Activated naive CD4-positive, alpha-beta T cell treated with anti-CD3 and anti-CD28 coated beads for 36 hours (primary cell): ENCODE measurements around the gene NEIL3. TPM values are rescaled to one million over a fixed set of nuclear protein-coding genes. Genes with fewer than 3 reads are reported as not detected.

Experiments used
- CTCF ChIA-PET: fragments of 350-600 bp; sonication (Branson Sonifier 250); formaldehyde crosslinking; loops from one replicate; lab custom pipeline; 2021; ENCODE audit warnings: antibody characterized with exemption; lab: Charles Lee
- DNase-seq: peaks from one replicate; pipeline ENCODE4 v3.0.0-alpha.2; 2020
- H3K27ac Mint-ChIP-seq: one replicate; pipeline ENCODE4 v1.8.0; 2021; ENCODE audit warnings: mild to moderate bottlenecking, mixed read lengths
- H3K27me3 Mint-ChIP-seq: one replicate; pipeline ENCODE4 v1.8.0; 2021; ENCODE audit warnings: low read depth, mixed read lengths
- H3K36me3 Mint-ChIP-seq: one replicate; pipeline ENCODE4 v1.8.0; 2021; ENCODE audit warnings: low read depth, mixed read lengths
- H3K4me1 Mint-ChIP-seq: one replicate; pipeline ENCODE4 v1.8.0; 2021; ENCODE audit warnings: low read depth, mixed read lengths
- H3K4me3 Mint-ChIP-seq: one replicate; pipeline ENCODE4 v1.8.0; 2021; ENCODE audit warnings: mild to moderate bottlenecking, moderate library complexity, mixed read lengths
- H3K9me3 Mint-ChIP-seq: one replicate; pipeline ENCODE4 v1.8.0; 2021; ENCODE audit warnings: mixed read lengths
- intact Hi-C: fragments of 100-400 bp; cut with micrococcal nuclease; formaldehyde crosslinking; loops from one replicate; pipeline ENCODE4 v1.15.1; 2023
- total RNA-seq, 2 experiments: library from RNA; stranded (reverse); gene quantifications; one replicate each; pipeline ENCODE4 v1.2.3, GENCODE V29; 2021

Gene NEIL3
- total RNA-seq, 2 experiments from 2014 or later, result 21.9 to 22.7 TPM

DNA sequence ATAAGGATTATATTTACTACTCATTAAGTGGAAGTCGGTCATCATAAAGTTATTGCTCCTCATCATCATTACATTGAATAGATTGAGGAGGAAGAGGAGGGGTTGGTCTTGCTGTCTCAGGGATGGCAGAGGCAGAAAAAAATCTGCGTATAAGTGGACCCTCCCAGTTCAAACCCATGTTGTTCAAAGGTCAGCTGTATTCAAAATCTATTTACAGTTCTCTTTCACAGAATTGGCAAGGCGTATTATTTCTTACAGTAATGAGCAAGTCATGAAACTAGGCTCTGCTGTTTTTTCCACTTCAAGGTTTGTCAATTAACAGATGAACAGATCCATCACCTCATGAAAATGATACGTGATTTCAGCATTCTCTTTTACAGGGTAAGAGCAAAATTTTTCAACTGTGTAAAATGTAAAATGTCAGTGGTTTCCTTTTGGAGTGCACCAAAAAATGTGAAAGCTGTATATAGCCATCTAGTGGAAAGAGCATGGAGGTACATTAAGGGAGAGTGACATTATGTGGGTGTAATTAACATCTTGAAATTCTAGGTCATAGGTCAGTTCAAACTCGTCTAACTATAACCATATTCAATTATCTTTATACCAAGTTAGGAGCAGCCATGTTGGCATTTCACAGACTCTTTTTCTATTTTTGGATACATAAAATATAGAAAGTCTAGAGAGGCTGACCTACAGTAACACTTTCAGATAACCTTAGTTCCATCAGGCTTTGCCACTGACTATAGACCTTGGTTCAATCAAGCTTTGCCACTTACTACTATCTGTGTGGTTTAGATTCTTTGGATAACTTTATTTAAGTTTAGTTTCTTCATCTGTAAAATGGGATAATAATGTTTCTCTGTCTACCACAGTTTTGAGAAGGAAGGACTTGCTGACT, 30.1 kb downstream of the NEIL3 start:
- DNase-seq, result no peak
- Mint-ChIP-seq H3K4me3 (no peak overlapping the region), H3K9me3 (no peaks in the 10 kb centered on the region), H3K27me3 (no peaks in the 10 kb centered on the region), H3K36me3 (peaks cover 13% of the 10 kb centered on the region), H3K4me1 (peaks cover 5% of the 10 kb centered on the region), H3K27ac (no peak overlapping the region)
- CTCF ChIA-PET, result interaction anchor here (1.0 to 4.9 kb wide), 3 partner anchors 20 to 90 kb away, joined by 3 to 29 read pairs (median 7); no protein-coding TSS in a partner anchor
- intact Hi-C loops, result loop anchor here (1.0 to 10.0 kb wide), 3 partner anchors 21 to 285 kb away; no protein-coding TSS in a partner anchor

DNA sequence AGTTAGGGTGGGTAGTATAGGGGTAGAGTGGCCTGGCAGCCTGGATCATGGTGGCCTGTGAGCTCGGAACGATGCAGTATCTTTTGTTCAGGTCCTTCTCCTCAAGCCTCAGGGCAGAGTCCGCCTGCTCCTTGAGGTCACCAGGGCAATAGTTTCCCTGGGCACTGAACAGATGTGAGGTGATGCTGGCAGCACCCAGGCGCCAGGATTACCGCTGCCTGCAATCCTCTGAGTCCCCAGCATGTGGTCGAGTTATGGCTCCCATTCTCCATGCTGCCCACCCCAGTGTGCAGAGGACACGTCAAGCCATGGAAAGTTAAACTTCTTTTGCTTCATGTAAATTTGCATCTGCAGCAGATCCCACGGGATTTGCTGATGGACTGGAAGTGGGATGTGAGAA, 38.7 kb downstream of the NEIL3 start:
- DNase-seq, result no peak
- H3K4me3 Mint-ChIP-seq, result no peak overlapping the region
- intact Hi-C loops, result no loop called here
- H3K27me3 Mint-ChIP-seq, result no peaks in the 10 kb centered on the region
- no peaks in the 10 kb centered on the region for H3K9me3 Mint-ChIP-seq
- CTCF ChIA-PET, result no interaction called here
- peaks cover 22% of the 10 kb centered on the region for H3K36me3 Mint-ChIP-seq
- H3K27ac Mint-ChIP-seq, result no peak overlapping the region
- H3K4me1 Mint-ChIP-seq, result no peaks in the 10 kb centered on the region

DNA sequence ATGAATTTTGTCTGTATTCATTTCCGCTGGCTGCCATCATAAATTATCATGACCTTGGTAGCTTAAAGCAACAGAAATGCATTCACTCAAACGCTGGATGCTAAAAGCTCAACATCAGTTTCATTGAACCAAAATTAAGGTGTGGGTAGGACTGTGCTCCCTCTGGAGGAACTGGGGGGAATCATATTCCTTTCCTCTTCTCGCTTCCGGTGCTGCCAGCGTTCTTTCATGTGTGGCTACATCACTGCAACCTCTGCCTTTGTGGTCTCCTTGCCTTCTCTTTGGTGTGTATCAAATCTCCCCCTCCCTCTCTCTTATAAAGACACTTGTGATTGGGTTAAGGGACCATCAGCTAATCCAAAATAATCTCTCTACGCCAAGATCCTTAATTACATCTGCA, 39.5 kb downstream of the NEIL3 start:
- no peaks in the 10 kb centered on the region for H3K27me3 Mint-ChIP-seq
- no peaks in the 10 kb centered on the region for H3K9me3 Mint-ChIP-seq

DNA sequence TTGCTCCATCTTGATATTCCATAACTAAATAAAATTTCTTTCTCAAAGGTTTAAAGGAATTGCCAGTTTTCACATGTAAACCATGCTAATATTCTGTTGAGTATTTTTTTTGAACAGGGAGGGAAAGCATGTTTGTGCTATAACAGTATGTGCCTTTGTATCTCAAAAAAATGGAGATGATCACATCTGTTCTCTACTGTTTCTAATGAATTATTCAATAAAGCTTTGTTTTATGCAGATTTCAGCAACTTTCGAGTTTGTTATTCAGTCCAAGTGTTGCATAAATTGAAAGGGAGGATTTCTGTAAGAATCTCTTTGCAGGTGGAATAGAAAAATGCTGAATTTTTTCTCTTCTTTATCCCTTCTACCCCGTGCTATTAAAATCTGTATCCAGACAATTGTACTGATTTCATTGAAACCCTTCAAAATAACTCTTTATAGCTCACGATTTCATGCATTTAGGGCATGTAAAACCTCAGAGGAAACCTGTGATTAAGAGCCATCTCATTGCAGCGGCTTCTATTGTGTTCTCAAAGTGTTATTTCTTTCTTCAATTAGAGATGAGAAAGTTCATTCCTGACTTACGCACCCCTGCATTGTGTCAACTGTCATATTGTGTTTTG, 42.1 kb downstream of the NEIL3 start:
- H3K9me3 Mint-ChIP-seq, result no peaks in the 10 kb centered on the region
- CTCF ChIA-PET, result no interaction called here
- no peaks in the 10 kb centered on the region for H3K4me1 Mint-ChIP-seq
- H3K27me3 Mint-ChIP-seq, result peaks cover 2% of the 10 kb centered on the region
- H3K36me3 Mint-ChIP-seq, result peaks cover 19% of the 10 kb centered on the region
- DNase-seq, result no peak
- no peak overlapping the region for H3K4me3 Mint-ChIP-seq
- H3K27ac Mint-ChIP-seq, result no peak overlapping the region
- intact Hi-C loops, result no loop called here

More for the DNA sequence above, 39.5 kb downstream of the NEIL3 start:
- peaks cover 27% of the 10 kb centered on the region for H3K36me3 Mint-ChIP-seq
- no peak overlapping the region for H3K4me3 Mint-ChIP-seq
- DNase-seq, result no peak
- H3K4me1 Mint-ChIP-seq, result no peaks in the 10 kb centered on the region
- no peak overlapping the region for H3K27ac Mint-ChIP-seq
- intact Hi-C loops, result no loop called here
- CTCF ChIA-PET, result no interaction called here

DNA sequence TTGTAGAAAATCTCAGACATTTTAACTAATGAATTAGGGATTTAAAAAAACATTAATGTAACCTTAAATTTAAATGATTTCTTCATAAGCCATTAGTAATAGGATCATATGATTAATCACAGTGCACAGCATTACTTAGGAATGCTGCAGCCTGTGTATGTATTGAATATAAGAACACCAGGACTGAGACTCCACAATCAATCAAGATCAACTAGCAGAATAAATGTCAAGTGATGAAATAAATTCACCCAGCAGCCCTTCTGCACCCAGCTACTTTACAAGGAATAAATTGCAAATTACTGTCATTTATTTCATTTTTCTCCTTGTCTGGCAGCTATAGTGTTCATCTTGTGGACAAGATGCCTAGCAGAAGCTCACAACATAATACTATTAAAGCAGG, 46.5 kb downstream of the NEIL3 start:
- H3K36me3 Mint-ChIP-seq, result peaks cover 9% of the 10 kb centered on the region
- no peak overlapping the region for H3K27ac Mint-ChIP-seq
- CTCF ChIA-PET, result no interaction called here
- intact Hi-C loops, result no loop called here
- H3K4me1 Mint-ChIP-seq, result no peaks in the 10 kb centered on the region
- no peak for DNase-seq
- H3K27me3 Mint-ChIP-seq, result peaks cover 2% of the 10 kb centered on the region
- no peak overlapping the region for H3K4me3 Mint-ChIP-seq
- H3K9me3 Mint-ChIP-seq, result no peaks in the 10 kb centered on the region

DNA sequence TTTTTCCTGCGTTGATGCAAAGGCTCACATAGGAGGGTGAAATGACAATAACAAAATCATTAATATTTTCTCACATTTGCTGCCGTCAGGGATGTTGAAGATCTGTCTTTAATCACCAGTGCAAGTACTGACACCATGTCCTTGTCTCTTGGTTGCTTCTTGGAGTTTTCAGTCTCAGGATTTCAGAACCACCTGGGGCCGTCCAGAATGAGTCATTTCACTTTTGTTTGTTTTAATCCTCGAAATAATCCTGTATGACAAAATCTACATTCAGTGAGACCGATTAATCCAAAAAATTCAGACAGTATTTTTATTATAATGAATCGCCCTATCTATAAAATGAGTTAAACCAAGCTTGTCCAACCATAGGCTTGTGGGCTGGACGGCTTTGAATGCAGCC, 47.2 kb downstream of the NEIL3 start:
- Mint-ChIP-seq H3K27me3 (peaks cover 2% of the 10 kb centered on the region), H3K27ac (no peak overlapping the region), H3K9me3 (no peaks in the 10 kb centered on the region), H3K36me3 (peaks cover 11% of the 10 kb centered on the region), H3K4me3 (no peak overlapping the region), H3K4me1 (no peaks in the 10 kb centered on the region)
- DNase-seq, result no peak
- intact Hi-C loops, result no loop called here
- CTCF ChIA-PET, result interaction anchor here (0.6 kb wide), 1 partner anchor 115 kb away, joined by 3 read pairs; no protein-coding TSS in a partner anchor

DNA sequence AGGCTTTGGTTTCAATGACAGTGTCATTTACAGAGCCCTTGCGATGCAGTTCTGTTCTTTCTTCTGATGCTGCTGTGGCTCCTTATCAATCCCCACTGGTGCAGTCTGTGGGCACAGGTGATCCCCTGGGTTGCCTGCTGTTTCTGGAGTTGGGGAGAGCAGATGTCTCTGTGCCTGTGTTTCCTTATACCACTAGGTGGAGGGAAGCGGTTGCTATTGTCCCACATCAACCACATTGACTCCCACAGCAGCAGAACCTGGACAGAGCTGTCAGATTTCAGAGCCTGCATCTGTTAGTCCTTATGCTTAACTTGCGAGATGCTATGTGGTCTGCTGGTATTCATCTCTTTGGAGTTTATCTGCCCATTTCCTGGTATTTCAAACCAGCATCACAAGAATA, 57.7 kb downstream of the NEIL3 start:
- CTCF ChIA-PET, result interaction anchor here (0.6 kb wide), 1 partner anchor 125 kb away, joined by 3 read pairs; no protein-coding TSS in a partner anchor
- Mint-ChIP-seq H3K36me3 (peaks cover 3% of the 10 kb centered on the region), H3K27ac (no peak overlapping the region), H3K27me3 (no peaks in the 10 kb centered on the region), H3K4me1 (no peaks in the 10 kb centered on the region), H3K9me3 (no peaks in the 10 kb centered on the region), H3K4me3 (no peak overlapping the region)
- DNase-seq, result peak; percentile 10
- intact Hi-C loops, result loop anchor here (1.0 kb wide), 1 partner anchor 179 kb away; no protein-coding TSS in a partner anchor

DNA sequence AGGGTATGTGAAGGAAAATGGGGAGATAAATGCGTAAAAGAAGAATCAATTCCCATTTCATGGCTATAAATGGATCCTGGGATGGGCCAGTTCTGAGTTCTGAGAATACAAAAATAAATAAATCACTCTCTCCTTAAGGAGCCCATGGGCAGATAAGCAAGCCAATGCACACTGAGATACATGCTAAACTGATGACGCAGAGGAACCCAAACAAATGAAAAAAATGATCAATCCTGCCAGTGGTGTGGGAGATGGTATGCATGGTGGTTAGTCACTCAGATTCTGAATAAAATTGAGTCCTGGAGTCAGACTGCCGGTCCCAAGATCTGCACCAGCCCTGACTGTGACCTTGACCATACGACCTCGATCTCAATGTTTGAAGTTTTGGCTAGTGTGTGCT, 59.7 kb downstream of the NEIL3 start:
- Mint-ChIP-seq H3K36me3 (peaks cover 3% of the 10 kb centered on the region), H3K4me1 (no peaks in the 10 kb centered on the region), H3K4me3 (no peak overlapping the region), H3K27ac (no peak overlapping the region), H3K9me3 (no peaks in the 10 kb centered on the region), H3K27me3 (no peaks in the 10 kb centered on the region)
- intact Hi-C loops, result no loop called here
- no peak for DNase-seq
- CTCF ChIA-PET, result no interaction called here

DNA sequence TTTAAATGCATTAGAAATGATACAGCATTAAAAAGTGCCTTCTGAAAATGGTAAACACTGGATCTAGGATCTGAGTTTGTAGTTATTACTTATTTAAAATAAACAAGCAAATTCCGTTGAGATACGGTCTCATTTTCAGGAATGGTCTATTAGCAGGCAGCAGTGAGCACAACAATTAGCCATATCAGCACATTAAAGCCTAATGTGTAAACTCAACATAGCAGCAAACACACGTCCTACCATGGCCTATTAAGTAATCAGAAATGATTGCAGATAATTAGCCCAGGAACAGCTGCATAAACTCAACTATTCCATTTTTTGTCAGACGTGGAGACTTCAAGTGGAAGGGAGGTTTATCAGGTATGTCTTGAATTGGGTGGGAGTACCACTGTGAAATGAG, 61.8 kb downstream of the NEIL3 start:
- Mint-ChIP-seq H3K27ac (no peak overlapping the region), H3K36me3 (no peaks in the 10 kb centered on the region), H3K4me1 (no peaks in the 10 kb centered on the region), H3K4me3 (no peak overlapping the region), H3K9me3 (no peaks in the 10 kb centered on the region), H3K27me3 (no peaks in the 10 kb centered on the region)
- no peak for DNase-seq
- intact Hi-C loops, result no loop called here
- CTCF ChIA-PET, result no interaction called here

DNA sequence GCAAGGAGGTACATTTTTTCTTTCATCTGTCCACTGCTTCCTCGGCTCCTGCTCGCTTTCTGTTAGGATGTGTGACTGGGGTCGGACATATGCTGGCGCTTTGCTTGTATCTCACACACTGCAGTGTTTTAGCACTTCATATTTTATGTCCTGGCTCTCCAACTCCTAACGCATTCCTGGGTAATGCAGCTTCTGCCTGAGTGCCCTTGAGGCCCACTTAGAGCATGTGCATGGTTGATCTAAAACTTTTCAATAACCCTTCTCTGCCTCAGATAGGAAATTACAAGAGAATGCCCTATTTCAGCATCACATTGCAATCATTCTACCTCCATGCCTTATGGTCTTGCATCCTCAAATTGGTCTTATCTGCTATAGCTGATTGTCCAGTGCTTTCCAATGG, 65.3 kb downstream of the NEIL3 start:
- Mint-ChIP-seq H3K4me1 (no peaks in the 10 kb centered on the region), H3K27ac (no peak overlapping the region), H3K27me3 (no peaks in the 10 kb centered on the region), H3K4me3 (no peak overlapping the region), H3K9me3 (no peaks in the 10 kb centered on the region), H3K36me3 (no peaks in the 10 kb centered on the region)
- intact Hi-C loops, result no loop called here
- DNase-seq, result no peak
- CTCF ChIA-PET, result no interaction called here

DNA sequence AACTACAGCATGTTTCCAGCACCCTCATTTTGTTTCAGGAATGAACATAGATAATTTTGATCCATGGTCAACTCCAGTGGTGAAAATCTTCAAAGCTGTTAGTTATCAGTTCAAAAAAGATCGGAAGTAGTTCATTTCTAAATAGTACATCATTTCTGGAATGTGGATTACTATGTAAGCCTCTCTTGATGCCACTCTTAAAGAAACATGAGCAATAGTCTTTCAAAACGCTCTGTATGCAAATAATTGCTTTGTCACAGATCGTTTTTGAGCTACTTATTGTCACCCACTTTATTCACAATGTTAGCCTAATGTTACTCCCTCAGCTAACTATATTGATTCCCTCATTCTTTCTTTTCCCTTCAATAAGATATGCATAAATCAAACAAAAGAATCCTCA, 65.7 kb downstream of the NEIL3 start:
- CTCF ChIA-PET, result no interaction called here
- intact Hi-C loops, result no loop called here
- Mint-ChIP-seq H3K27me3 (no peaks in the 10 kb centered on the region), H3K4me1 (no peaks in the 10 kb centered on the region), H3K9me3 (no peaks in the 10 kb centered on the region), H3K27ac (no peak overlapping the region), H3K4me3 (no peak overlapping the region), H3K36me3 (no peaks in the 10 kb centered on the region)
- no peak for DNase-seq

DNA sequence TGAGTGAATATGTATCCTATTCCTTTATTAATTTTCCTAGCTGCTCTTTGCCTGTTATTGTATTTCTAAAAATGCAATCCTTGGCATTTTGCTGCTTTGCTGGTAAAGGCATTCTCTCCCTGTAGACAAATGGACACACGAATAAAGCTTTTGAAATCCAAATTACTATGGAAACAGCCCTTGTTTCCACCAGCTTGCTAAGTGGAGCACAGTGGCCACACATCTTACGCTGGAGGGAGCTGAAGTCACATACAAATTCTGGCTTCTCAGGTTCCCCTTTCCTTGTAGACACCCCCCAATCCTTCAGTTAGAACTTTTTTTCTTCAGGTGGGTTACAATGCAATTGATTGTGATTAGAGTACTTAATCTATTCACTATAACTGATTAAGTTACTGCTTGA, 66.3 kb downstream of the NEIL3 start:
- Mint-ChIP-seq H3K4me1 (no peaks in the 10 kb centered on the region), H3K9me3 (no peaks in the 10 kb centered on the region), H3K4me3 (no peak overlapping the region), H3K27ac (no peak overlapping the region), H3K36me3 (no peaks in the 10 kb centered on the region), H3K27me3 (no peaks in the 10 kb centered on the region)
- no peak for DNase-seq
- intact Hi-C loops, result no loop called here
- CTCF ChIA-PET, result no interaction called here
